ENCODE data around the gene TBC1D25.
A peak's percentile ranks its signal among the peaks of the same experiment; 100 is the strongest.
"Not testable (repeated sequence)": the region's sequence is repeated elsewhere in the genome, so short reads cannot be mapped to it uniquely, and the experiment has no call there.

Gene TBC1D25

DNA sequence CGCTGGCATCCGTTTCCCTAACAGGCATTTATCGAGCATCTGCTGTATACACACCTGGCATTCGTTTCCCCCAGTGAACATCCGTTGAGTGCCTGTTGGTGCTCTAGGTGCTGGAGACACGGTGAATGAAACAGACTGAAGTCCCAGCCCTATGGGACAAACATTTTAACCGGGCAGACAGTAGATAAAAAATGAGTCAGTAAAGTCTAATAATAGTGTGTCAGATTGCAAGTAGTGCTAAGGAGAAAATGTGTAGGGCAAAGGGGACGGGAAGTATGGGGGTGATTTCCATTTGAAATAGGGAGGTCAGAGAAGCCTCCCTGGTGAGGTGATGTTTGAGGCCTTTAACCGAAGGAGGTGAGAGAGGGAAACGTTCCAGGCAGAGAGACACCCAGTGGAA is 23.2 kb upstream of the TBC1D25 start:
- TF ChIP-seq, protein P1, sequence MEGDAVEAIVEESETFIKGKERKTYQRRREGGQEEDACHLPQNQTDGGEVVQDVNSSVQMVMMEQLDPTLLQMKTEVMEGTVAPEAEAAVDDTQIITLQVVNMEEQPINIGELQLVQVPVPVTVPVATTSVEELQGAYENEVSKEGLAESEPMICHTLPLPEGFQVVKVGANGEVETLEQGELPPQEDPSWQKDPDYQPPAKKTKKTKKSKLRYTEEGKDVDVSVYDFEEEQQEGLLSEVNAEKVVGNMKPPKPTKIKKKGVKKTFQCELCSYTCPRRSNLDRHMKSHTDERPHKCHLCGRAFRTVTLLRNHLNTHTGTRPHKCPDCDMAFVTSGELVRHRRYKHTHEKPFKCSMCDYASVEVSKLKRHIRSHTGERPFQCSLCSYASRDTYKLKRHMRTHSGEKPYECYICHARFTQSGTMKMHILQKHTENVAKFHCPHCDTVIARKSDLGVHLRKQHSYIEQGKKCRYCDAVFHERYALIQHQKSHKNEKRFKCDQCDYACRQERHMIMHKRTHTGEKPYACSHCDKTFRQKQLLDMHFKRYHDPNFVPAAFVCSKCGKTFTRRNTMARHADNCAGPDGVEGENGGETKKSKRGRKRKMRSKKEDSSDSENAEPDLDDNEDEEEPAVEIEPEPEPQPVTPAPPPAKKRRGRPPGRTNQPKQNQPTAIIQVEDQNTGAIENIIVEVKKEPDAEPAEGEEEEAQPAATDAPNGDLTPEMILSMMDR (IDR thresholded peaks at IDR 0.05; ENCODE audit: low read depth, low read length): no peak
- H3K4me3 ChIP-seq (ENCODE audit: low read depth, low read length): no peak overlapping the region

DNA sequence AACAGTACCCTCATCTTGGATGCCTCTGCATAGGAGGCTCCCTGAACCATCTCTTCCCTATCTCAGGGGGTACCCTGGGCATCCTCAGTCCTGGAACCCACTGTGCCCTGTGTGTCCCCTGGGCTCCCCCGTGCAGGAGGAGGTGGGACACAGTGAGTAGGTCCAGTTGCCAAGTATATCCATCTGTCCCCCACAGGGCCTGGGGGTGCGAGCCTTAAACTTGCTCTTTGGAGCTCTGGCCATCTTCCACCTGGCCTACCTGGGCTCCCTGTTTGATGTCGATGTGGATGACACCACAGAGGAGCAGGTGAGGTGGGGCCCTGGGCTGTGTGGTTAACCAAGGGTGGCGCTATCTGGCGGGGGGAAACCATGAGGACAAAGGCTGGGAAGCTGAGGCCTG is 22.5 kb upstream of the TBC1D25 start:
- H3K4me3 ChIP-seq (ENCODE audit: low read depth, low read length): no peak overlapping the region

DNA sequence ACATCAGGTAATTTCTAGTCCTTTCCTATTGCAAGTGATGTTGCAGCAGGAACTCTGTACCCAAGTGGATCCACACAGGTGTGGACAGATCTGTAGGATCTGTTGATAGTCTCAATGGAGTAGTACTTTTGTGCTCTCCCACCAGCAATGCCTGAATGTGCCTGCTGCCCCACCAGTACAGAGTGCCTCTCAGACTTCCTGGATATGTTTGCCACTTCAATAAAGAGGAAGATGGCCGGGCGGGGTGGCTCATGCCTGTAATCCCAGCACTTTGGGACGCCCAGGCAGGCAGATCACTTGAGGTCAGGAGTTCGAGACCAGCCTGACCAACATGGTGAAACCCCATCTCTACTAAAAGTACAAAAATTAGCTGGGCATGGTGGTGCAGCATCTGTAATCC is 20.0 kb upstream of the TBC1D25 start:
- not testable (repeated sequence) for H3K4me3 ChIP-seq (ENCODE audit: low read depth, low read length)

More for the DNA sequence above, 22.5 kb upstream of the TBC1D25 start:
- TF ChIP-seq, protein P1 (IDR thresholded peaks at IDR 0.05; ENCODE audit: low read depth, low read length): no peak

DNA sequence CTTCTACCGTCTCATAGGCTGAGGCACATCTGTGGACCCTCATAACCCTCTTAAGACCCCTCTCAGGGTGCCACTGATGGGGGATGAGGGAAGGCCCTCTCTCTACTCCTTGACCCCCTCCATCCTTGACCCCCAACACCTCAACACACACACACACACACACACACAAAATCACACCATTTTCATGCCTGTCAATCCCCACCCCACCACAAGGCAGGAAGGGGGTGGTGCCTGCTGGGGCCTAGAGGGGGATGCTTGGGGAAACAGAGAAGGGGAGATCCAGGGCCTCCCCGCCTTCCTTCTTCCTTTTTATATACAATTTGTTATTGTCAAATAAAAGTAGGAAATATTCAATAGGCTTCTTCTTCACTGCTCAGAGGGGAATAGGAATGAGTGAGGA is 19.1 kb upstream of the TBC1D25 start:
- TF ChIP-seq, protein P1 (IDR thresholded peaks at IDR 0.05; ENCODE audit: low read depth, low read length): no peak
- no peak overlapping the region for H3K4me3 ChIP-seq (ENCODE audit: low read depth, low read length)

DNA sequence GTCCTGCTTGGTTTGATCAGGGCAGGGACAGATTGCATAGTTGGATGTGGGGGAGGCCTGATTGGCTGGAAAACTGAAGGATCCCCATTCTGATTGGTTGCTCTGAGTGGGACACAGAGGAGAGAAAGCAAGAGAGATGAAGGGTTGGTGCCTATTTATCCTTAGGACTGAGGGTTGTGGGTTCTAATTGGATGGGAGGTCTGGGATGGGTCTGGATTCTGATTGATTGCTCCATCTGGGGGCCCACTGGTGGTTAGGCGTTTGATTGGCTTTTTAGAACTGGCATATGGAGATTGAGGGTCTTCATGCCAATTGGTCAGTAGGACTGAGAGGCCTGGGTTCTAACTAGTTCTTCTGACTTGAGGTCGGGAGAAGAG is 18.6 kb upstream of the TBC1D25 start:
- TF ChIP-seq, protein P1 (IDR thresholded peaks at IDR 0.05; ENCODE audit: low read depth, low read length): no peak
- peak overlapping the region; percentile 64 for H3K4me3 ChIP-seq (ENCODE audit: low read depth, low read length)

DNA sequence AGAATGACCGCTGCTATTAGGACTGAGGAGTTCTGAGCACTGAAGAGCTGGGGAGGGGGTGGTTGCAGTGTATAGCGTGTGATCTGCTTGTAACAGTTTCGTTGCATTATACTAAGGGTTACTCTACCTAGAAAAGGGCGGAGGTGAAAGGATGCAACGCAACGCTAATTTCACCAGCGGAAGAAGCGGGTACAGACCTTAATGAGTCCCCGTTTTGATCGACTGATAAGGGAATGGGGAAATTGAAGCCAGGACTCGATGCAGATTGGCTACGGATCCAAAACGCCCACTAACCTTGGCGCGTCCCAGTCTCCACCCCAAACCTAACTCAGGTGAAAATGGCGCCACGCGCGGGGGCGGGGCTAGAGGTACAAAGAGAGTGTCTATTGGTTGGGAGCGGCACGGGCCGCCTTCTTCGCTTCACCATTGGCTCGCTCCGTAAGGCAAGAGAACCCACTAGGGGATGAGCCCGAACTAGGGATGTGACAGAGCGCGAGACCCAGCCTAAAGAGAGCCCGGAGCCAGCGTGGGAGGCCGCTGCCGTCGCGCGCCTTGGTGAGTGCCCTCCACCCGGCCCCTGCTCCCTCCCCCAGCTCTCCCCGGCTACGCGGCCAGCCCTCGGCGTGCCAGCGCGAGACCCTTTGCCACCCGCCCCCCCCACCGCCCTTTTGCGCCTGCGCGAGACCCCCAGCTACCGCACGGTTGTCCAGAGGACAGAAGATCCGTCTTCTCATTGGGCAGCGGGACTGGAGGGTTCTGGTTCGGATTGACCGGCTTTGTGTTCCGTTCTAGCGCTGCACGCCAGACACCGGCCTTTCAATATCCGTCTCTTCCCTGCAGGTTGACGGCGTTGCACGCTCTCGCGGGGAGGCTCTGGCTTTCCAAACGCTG is 17.9 kb upstream of the TBC1D25 start, which contains the start of gene EBP:
Gene EBP, plus strand, starts transcription at position 456 of the 891 bp plus-strand sequence. CDS start 1,964 bp downstream, outside the sequence.
- TF ChIP-seq, protein P1 (IDR thresholded peaks at IDR 0.05; ENCODE audit: low read depth, low read length): no peak

DNA sequence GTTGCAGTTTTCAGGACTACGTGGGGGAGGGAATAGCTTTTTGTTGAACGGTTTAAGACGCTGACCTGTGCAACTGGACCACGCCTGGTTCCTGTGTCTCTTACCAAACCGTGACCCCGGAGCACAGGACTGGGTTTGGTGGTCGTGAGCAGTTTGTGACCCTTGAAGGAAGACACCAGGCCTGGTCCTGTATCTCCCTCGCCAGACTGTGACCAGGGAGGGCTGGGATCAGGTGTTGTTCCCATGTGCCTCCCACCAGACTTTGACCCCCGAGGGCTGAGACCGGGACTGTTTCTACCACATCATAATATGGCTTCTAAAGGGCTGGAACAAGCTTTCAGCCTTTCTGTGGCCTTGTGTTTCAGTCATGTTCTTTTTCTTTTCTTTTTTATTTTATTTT is 17.2 kb upstream of the TBC1D25 start:
- TF ChIP-seq, protein P1 (IDR thresholded peaks at IDR 0.05; ENCODE audit: low read depth, low read length): no peak

More for the DNA sequence above, 17.9 kb upstream of the TBC1D25 start, which contains the start of gene EBP:
- peak within 1 kb of the TSS; percentile 64 for H3K4me3 ChIP-seq (ENCODE audit: low read depth, low read length)

More for the DNA sequence above, 17.2 kb upstream of the TBC1D25 start:
- peak overlapping the region; percentile 64 for H3K4me3 ChIP-seq (ENCODE audit: low read depth, low read length)

All from WI38 (cell line).